GM18867 (cell line): ENCODE measurements around the gene PRR5L.

Experiments
- ATAC-seq: cut with Tn5 transposase; IDR thresholded peaks from one replicate; pipeline ENCODE4 v1.9.1; 2021; ENCODE audit warnings: mild to moderate bottlenecking, moderate library complexity; ENCODE audit not compliant: unreplicated experiment

Gene PRR5L

DNA sequence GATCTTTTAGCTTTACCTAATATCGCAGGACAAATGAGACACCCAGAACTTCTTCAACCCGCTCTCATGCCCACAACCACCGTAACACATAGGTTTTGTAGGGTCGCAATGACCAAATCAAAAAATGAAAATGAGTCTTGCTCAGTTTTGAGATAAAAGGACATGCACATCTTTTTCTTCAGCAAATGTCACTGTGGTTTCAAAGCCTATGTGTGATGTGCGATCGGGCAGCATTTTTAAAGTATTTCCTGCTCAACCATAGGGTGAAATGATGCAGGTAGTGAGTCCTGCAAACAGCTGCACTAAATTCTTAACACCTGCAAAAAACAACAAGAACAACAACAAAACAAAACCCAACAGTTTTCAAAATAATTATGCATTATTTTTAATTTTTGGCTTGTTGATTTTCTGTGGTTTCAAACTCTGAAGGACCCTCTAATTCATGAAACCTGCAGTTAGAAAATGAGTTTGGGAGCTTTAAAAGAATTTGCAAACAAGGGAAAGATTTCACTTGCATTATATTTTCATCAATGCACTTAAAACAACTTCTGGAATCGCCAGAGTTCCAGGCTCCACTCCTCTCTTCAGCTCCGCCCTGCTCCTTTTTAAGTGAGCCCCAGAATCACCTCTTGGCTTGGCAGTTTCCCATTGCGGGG, 79.4 kb downstream of the PRR5L start:
- no peak for ATAC-seq

DNA sequence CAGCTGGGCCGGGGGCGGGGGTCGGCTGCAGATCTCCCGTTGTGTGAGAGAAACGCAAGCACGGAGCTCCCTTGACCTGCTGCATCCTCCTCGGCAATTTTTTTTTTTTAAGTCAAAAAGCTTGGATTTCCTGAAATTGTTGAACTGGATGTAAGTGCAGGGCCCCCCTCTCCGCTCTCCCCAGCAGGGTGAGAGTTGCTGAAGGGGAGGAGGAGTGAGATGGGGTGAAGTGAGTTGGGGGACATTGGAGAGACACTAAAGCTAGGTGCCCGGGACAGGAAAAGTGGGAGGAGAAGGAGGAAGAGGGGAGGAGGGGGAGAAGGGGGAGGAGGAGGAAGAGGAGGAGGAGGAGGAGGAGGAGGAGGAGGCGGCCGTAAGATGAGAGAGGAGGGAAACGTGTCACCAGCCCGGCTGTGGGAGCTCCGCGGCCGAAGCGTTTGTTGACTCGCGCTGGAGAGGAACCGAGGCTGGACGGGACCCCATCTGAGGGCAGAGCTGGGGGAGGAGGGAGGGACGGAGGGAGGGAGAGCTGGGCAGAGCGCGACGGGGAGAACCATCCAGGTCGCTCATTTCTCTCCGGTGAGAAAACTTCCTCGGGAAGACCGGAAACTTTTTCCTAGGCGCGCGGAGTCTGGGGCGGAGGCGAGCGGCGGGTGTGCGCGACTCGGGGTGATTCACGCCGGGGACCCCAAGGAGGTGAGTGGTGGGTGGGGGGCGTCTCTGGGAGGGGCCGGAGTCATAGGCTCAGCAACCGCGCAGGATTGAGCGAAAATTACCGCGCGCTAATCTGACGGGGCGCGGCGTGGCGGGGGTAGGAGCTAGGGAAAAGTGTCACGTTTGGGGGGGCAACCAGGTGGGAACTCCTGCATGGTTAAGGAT, 80.2 kb downstream of the PRR5L start:
- ATAC-seq, result no peak

DNA sequence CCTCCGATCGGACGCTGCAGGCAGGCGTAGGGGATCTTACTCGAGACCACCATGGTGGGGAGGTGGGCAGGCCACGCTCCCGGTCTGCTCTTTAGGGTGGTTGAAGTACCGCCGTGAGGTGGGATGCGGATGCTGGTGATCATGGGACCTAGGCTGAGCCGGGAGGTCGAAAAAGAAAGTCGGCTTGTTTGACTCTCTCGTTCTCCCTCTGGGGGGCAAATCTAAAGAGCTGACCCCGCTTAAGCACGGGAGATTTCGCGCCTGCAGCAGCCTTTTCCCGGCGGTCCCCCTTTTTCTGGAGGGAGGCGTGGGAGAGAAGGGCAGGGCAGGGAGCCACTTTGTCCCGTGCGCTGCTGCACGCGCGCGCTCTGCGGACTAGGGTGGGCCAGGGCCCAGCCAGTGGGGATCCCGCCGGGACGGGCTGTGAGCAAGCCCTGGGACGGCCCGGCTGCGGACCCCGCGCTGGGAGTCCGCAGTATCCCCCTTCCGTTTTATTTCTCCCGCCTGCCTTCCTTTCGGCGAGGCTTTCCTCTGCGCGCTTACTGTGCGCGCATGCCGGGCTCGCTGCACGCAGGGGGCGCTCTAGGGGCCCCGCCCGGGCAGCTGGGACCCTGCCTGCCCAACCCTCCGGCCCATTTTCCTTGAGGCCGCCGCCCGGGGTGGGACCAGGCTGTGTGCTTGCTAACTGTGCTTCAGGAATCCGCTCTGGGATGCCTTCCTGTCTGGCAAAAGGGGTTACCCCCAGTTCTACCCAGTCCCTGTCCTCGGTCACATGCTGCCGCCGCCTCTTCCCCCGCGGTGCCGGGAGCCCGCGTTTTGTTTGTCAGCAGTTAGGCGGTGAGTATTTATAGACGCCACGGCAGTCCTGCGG, 81.0 kb downstream of the PRR5L start:
- no peak for ATAC-seq

DNA sequence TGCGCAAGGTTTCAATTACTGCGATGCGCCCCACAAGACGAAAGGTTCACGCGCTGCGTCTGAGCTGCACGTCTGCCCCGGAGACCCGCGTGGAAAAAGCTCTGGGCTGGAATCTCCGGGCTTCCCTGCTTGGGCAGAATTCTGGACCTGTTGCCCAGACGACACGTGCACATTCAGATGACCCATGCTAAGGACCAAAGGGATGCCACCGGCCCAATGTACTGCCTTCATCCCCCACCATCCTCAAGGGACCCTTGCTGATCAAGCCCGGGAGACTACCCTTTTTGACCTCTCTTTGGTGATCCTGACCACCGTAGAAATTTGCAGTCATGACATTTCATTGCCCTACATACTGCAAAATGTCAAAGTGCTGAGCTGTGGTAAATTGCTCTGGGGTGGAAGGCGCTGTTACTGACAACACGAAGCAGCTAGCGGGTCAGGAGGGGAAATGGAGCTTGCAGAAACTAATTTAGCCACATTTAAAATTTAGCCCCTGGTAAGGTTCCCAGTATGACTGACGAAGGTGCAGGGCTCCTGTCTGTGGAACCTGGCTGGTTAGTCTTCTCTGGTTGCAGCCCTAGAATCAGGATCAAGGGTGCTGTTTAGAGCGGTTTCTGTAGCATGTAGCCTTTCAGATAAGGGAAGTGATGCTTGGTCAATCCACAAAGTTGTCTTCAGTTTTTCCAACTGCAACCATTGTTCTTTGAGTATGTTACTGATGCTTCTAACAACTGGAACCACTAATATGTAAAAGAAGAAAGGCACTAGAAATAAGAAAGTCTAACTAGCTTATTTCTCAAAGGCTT, 81.9 kb downstream of the PRR5L start:
- no peak for ATAC-seq

DNA sequence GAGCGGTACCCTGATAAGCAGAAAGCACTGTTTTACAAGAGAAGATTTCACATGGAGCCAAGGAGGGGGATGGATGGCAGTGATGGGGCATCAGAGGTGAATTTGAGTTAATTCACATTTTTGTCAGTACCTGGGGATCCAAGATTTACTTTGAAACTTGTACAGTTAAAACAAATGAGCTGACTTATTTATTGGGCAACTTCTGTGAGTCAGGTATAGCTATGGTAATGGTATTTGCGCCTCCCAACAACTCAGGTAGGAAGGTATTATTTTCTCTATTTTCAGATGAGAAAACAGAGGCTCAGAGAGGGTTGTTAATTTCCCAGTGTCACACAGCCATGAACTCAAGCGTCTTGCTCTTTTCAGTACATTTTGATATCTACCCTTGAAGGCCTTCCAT, 83.6 kb downstream of the PRR5L start:
- no peak for ATAC-seq

DNA sequence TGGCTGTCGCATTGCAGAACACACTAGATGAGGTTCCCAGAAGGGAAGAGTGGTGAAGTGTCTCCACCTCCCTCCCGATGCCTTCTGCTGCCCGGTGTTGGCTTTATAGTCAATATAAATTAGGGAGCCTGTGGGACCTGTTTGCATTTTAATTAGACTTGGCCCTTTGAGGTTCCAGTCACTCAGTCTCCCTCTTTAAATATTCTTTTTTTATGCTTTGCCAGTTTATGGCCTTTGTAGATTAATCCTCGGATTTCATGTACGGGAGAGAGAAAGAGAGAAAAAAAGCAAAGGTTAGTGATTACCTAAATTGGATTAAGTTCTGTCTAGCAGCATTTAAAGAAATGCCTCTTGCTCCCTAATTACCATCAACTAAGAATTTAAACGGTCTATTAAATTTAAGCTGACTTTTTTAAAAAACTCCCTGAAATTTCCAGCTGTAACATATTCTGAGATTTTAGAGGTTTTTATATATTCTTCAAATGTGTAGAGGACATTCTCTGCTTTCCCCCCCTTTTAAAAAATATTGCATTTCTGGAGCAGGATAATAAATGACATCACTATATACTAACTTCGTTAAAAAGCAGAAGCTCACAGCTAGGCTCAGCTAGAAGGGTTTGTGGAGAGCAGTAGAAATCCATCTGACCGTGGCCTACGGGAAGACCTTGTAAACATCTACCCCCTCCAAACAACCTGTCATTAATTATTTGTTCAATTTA, 84.4 kb downstream of the PRR5L start:
- ATAC-seq, result no peak

DNA sequence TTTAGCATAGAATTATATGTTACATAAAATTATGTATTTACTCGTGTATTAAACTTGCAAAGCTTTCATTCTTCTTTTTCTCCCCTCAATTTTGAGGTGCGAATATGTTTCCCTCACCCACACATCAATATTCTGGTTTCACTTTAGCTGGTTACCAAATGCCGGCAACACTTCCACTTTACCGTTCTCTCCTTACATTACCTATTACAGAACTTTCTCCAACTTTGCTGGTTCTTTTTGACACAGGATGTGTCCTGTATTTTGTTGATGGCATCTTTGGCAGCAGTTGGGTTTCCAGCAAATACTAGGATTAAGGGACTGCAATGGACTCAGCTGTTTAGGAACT, 84.9 kb downstream of the PRR5L start:
- no peak for ATAC-seq

DNA sequence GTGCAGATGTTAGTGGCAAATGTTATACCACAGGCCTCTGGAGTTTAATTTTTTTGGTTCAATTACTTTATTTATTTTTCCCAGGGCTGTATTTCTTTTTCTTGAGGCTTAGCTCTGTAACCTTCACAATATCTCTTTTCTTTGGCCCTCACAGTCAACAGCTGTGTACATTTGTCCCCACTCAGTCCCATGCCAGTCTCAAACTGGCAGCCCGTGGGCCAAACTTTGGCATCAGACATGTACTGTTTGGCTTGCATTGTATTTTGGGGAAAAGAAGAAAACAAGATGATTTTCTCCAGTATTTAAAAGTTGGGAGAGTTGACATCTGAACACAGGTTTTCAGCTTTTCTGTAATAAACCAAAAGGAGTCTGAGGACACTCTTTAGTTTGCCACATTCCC, 87.1 kb downstream of the PRR5L start:
- ATAC-seq, result no peak

DNA sequence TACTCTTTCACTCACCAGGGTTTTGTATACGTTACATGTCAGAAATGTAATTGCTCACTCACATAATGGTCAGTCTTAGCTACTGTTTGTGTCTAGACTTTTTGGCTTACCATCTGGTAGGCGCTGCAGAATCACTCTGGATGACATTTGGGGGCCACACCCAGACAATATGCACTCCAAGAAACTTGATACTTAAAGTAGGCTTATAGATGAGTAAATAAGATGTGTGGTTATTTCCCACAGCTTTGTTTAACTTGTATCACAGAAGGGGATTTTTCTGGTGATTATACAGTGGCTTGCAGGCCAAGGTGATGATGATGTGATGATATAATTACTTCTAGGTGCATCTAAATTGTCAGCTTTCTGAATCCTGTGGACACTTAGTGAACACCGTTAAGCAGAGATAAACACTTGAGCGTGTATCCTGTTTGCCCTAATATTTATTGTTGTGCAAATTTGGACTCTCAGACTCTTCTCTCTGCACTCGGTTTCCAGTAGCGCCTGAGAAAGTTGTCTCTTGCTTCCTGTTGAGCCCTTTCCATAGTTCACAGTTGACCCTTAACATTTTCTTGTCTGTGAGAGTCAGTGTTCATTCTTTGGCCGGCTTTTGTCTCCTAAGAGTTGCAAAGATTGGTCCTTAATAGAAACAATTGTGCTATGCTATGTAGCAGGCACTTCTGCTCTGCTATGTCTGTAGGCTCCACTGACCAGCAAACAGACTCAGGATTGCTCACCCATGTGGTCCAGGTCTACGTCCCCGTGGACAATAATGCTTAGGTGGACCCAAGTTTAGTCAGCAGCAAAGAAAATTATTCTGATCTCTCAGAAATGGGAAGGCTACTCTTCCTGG, 89.3 kb downstream of the PRR5L start:
- no peak for ATAC-seq

DNA sequence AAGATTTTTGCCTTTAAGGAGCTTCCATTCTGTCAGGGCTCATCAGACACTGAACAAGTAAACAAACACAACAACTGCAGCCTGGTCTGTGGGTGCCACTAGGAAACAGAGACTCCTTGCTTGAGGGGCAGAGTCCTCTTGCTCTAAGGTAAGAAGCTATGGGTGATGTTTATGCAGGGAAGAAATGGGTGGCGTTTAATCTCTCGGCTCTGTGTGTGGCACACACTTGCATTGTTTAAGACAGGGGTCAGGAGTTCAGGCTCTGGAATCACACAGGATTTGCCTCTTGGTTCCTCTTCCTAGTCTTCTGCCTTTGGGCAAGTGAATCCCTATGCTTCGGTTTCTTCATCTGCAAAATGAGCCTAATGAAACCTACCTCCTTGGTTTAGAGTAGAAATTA, 90.3 kb downstream of the PRR5L start:
- ATAC-seq, result no peak

DNA sequence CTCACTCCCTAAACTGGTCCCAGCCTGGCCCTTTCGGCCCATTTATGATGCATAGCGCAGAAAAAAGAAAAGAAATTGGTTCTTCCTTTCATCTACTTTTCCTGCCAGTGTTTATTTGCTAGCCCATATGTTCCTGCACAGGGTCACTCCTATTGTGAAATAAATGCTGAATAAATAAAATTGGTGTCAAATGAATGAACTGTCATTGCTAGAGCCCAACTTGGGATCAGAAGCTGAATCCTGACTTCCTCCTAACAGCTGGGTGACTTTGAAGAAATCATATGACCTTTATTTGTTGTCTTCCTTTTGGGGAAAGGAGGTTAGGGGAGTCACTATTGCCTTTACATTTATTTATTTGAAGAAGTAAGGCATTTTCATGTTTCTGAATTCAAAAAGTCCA, 92.0 kb downstream of the PRR5L start:
- no peak for ATAC-seq

DNA sequence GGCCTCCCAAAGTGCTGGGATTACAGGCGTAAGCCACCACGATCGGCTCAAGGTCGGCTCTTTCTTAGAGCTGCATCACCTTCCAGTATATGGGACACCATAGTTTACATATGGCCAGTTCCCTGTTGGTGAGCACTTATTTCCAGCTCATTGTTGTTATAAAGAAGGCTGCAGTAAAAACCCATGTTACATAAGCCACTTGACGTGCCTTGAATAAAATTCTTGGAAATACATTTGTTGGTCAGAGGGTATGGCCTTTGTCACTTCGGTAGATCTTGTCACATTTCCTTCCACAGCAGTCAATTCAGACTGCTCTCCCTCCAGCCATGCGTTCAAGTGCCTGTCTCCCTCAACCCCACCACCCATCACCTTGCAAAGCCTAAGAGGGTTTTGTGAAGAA, 92.9 kb downstream of the PRR5L start:
- no peak for ATAC-seq

DNA sequence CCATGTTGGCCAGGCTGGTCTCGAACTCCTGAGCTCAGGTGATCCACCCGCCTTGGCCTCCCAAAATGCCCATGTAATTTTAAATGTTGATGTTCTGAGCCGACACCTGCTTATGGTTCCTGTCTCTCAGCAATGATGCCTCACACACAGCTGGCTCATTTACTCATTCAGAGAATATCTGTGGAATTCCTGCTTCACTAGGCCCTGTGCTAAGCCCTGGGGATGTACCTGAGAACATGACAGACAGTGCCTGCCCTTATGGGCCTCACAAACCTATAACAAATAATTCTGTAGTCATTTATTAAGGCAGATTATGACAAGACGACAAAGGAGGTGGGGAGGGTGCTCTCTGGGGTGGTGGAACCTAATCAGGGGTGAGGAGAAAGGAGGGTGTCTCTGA, 93.7 kb downstream of the PRR5L start:
- no peak for ATAC-seq

DNA sequence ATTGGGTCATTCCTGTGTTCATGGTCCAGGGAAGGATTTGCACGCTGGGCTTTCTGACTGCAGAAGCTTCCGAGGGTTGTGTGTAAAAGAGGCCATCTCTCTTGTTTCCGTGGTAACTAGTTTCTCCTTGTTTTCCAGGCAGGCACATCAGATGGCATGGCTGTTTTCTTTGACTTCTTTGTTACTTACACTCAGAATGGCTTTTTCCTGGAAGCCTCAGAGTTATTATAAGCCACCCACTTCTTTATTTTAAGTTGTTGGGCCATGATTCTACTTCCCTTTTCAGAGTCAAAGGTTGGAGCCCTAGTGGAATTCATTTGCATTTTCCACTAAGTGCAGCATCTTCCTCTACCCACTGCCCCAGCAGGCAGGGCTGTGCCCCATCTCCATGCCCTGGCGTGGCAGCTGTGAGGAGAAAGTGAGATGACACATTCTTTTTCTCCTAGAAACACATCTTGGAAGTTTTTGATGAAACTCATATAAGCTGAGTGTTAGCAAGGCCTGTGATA, 94.9 kb downstream of the PRR5L start:
- no peak for ATAC-seq

DNA sequence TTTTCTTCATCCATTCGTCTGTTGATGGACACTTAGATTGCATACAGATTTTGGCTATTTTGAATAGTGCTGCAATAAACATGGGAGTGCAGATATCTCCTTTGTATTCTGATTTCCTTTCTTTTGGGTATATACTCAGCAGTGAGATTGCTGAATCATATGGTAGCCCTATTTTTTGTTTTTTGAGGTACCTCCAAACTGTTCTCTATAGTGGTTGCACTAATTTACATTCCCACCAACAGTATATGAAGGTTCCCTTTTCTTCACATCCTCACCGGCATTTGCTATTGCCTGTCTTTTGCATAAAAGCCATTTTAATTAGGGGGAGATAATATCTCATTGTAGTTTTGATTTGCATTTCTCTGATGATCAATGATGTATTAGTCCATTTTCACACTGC, 96.1 kb downstream of the PRR5L start:
- no peak for ATAC-seq

DNA sequence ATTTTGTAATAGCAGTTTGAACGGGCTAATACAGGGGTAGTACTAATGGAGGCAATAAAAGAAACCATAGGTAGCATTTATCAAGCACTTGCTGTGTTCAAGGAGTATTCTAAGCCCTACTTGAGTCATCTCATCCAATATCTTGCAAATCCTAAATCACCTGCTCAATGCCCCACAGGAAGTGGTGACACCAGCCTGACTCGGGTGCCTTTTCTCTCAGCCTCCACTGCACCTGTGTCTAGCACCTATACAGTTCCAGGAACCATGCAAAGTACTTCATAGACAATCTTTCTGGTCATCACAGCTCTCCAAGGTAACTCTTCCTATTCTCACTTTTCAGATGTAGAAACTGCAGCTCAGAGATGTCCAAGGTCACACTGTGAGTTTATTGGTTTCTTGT, 98.0 kb downstream of the PRR5L start:
- no peak for ATAC-seq

DNA sequence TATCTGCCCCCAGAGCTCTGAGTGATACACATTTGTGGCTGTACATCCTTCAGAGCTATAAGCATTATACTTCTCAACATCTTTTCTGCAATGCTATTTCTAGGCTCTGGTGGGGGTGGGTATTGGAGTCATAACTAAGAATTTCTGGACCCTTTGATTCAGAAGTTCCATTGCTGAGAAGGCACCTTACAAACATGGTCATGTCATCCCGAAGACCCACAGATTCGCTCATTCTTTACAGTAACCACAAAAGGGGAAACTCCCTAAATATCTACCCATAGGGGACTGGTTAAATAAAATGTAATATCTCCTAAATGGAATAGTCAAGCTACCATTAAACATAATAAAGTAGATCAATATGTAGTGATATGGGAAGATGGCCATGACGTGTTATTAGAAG, 98.8 kb downstream of the PRR5L start:
- no peak for ATAC-seq

DNA sequence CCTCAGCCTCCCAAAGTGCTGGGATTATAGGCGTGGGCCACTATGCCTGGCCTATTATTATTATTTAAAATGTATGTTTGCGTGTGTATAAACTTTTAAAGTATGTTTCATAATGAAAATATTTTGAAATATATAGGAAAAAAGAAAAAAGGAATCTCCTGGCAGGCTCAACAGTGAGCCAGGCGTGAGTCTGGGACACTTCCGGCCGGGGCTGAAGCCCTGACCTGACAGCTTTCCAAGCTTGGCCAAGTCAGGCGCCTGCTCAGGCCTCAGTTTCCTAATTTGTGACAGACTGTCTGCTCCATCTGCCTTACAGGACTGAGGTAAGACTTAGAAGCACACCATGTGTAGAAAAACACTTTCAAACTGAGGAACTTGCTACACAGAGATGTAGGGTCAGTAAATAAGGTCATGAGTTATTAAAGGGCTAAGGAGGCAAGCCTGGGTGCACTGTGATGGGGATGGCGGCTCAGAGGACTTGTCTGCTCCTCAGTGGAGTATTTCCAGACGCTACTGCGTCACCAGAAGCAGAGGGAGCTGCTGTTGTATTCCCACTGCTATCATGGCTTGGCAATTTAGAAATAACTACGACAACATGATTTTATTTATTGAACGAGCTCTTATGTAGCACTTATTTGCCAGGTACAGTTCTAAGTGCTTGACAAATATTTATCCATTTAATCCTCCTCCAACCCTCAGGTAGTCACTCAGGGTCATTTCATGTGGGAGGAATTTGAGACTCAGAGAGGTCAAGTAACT, 100.1 kb downstream of the PRR5L start:
- ATAC-seq, result no peak
